BE2C (cell line): ENCODE measurements around the gene MT1M. TPM values are rescaled to one million over a fixed set of nuclear protein-coding genes. Genes with fewer than 3 reads are reported as not detected.
A peak's percentile ranks its signal among the peaks of the same experiment; 100 is the strongest.
"Not testable (repeated sequence)": the region's sequence is repeated elsewhere in the genome, so short reads cannot be mapped to it uniquely, and the experiment has no call there.

Experiments
- DNase-seq: peaks from one replicate; pipeline ENCODE4 v3.0.0-alpha.2; 2020
- H3K27me3 ChIP-seq: fragments of 250-450 bp; sonication (Bioruptor Pico); 2 replicates; pipeline ENCODE4 v1.5.1; 2020; ENCODE audit warnings: mild to moderate bottlenecking
- H3K36me3 ChIP-seq: fragments of 250-450 bp; sonication (Bioruptor Pico); 2 replicates; pipeline ENCODE4 v1.5.1; 2020; ENCODE audit warnings: mild to moderate bottlenecking
- H3K4me1 ChIP-seq: fragments of 250-450 bp; sonication (Bioruptor Pico); 2 replicates; pipeline ENCODE4 v1.5.1; 2020
- H3K4me3 ChIP-seq: 2 replicates; pipeline ENCODE4 v1.5.1; 2011; ENCODE audit warnings: low read depth, low read length
- H3K9me3 ChIP-seq: fragments of 250-450 bp; sonication (Bioruptor Pico); 2 replicates; pipeline ENCODE4 v1.5.1; 2020
- CTCF ChIP-seq: IDR thresholded peaks from 2 replicates; pipeline ENCODE4 v1.5.1; 2012; ENCODE audit warnings: mild to moderate bottlenecking, low read depth, low read length
- polyA plus RNA-seq: library from polyadenylated mRNA; unstranded; fragments of >200 nt; gene quantifications from one replicate; pipeline ENCODE4 v1.2.1, GENCODE V29; 2012; ENCODE audit warnings: low read depth, missing spikeins; ENCODE audit not compliant: insufficient read length, insufficient read depth

Gene MT1M
- not detected for polyA plus RNA-seq

- Histone ChIP-seq H3K27me3 (peaks cover 60% of the 10 kb centered on the region), H3K4me3 (peak within 1 kb of the TSS; percentile 19), H3K9me3 (no peaks in the 10 kb centered on the region), H3K36me3 (no peaks in the 10 kb centered on the region), H3K4me1 (peaks cover 2% of the 10 kb centered on the region; the same call in 1 of the 2 replicates)
- DNase-seq, result no peak
- TF ChIP-seq CTCF, result no peak
Measured at GRCh38 chr16:56632156-56632847, at the start of gene MT1M. Gene MT1M, plus strand, starts transcription at chr16:56632659. Its CDS starts 73 bp downstream, at chr16:56632732.

DNA sequence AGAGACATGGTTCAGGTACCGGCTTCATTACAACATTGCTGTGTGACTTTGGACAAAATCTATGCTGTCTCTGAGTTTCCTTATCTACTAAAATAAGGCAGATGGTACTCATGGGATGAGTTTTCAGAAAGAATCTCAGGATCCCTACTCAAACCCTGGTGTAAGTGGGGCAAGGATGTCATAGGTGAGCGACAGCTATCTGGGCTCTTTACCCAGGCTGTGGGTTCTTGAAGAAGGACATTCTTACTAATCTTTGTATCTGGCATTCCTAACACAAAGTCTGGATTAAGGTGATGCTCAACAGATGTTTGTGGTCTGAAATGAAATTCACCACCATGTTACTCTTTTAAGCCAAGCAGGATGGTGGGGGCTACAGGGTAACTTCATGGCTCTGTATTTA is 49.5 kb upstream of the MT1M start:
- not testable (repeated sequence) for DNase-seq, H3K4me1 ChIP-seq, H3K36me3 ChIP-seq, H3K9me3 ChIP-seq, H3K4me3 ChIP-seq
- peaks cover 46% of the 10 kb centered on the region for H3K27me3 ChIP-seq

GRCh38 chr16:56583351-56584168 is 48.9 kb upstream of the MT1M start:
- Histone ChIP-seq H3K4me3 (no peak overlapping the region), H3K4me1 (no peaks in the 10 kb centered on the region), H3K36me3 (no peaks in the 10 kb centered on the region), H3K9me3 (no peaks in the 10 kb centered on the region; the same call in 1 of the 2 replicates), H3K27me3 (peaks cover 53% of the 10 kb centered on the region)
- TF ChIP-seq CTCF, result no peak
- no peak for DNase-seq

DNA sequence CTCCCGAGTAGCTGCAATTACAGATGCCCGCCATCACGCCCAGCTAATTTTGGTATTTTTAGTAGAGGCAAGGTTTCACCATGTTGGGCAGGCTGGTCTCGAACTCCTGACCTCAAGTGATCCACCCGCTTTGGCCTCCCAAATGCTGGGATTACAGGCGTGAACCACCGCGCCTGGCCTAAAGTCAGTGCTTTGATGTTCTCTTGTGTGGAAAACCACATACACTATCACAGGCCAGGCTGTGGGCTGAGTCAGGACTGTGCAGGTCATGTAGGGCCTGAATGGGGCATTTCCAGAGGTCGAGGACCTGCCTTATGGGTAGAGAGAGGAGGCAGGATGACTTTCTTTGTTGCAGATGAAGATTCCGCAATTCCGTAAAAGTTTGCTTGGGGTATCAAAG is 48.2 kb upstream of the MT1M start:
- Histone ChIP-seq H3K36me3 (no peaks in the 10 kb centered on the region), H3K27me3 (peaks cover 60% of the 10 kb centered on the region), H3K4me1 (no peaks in the 10 kb centered on the region), H3K9me3 (no peaks in the 10 kb centered on the region; the same call in 1 of the 2 replicates), H3K4me3 (no peak overlapping the region)
- TF ChIP-seq CTCF, result no peak
- no peak for DNase-seq

GRCh38 chr16:56588781-56589140 is 43.7 kb upstream of the MT1M start:
- Histone ChIP-seq H3K4me3 (no peak overlapping the region), H3K36me3 (no peaks in the 10 kb centered on the region), H3K4me1 (no peaks in the 10 kb centered on the region), H3K9me3 (no peaks in the 10 kb centered on the region; the same call in 1 of the 2 replicates), H3K27me3 (peaks cover 64% of the 10 kb centered on the region)
- no peak for TF ChIP-seq CTCF
- DNase-seq, result no peak

DNA sequence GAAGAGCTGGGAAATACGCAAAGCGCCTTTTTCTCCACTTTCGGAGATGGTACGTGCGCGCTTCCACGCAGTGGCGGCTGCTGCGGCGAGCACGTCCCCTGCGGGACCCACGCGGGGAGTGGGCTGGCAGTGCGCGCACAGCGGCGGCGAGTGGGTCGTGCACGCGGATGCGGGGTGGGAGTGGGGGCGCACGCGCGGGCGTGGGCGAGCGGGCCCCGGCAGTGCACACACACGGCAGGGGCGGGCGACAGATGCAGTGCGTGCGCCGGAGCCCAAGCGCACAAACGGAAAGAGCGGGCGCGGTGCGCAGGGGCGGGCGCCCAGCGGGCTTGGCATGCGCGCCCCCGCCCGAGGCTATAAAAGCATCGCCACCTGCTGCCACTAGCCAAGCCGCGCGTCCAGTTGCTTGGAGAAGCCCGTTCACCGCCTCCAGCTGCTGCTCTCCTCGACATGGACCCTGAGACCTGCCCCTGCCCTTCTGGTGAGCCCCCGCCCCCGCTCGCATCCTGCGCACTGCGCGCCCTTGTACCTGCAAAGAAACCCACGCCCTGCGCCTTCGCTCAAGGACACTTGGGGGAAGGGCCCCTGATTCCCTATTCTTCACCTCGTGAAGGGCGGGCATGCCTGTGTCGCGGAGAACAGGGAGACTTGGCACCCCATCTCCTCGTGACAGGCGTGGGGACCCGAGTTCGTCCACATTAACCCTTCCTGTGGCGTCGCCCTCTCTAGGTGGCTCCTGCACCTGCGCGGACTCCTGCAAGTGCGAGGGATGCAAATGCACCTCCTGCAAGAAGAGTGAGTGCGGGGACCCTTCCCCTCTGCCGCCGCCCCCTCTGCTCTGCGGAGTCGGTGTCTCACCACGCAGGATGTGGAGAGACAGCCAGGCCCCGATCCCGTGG is 43.1 kb upstream of the MT1M start, which contains the start of gene MT3:
Gene MT3, plus strand, starts transcription at position 388 of the 899 bp plus-strand sequence. Its CDS starts 63 bp downstream, at position 451.
- no peaks in the 10 kb centered on the region for H3K36me3 ChIP-seq
- no peaks in the 10 kb centered on the region; the same call in 1 of the 2 replicates for H3K9me3 ChIP-seq
- TF ChIP-seq CTCF, result no peak
- no peaks in the 10 kb centered on the region for H3K4me1 ChIP-seq
- peaks cover 57% of the 10 kb centered on the region for H3K27me3 ChIP-seq
- peak; percentile 31 for DNase-seq
- H3K4me3 ChIP-seq, result no peak within 1 kb of the TSS
